CD4-positive, CD25-positive, alpha-beta regulatory T cell (primary cell): Measurements from ENCODE around the gene SLCO6A1. TPM values are rescaled to one million over a fixed set of nuclear protein-coding genes. Genes with fewer than 3 reads are reported as not detected.

Source experiments
- ATAC-seq, 2 donors: fragments of 150-1000 bp; cut with Tn5 transposase; one replicate each; pipeline ENCODE4 v1.10.0; 2021; ENCODE audit warnings: low read depth in 2 of 2, moderate number of reproducible peaks in 2 of 2, moderate library complexity in 1 of 2
- DNase-seq, 3 donors: peaks; one replicate each; pipeline versions ENCODE4 v3.0.0 to v3.0.0-alpha.2; 2012 to 2022; ENCODE audit warnings: mixed read lengths in 1 of 3
- H3K27ac ChIP-seq: one replicate; pipeline ENCODE4 v1.7.0; 2013; ENCODE audit warnings: mild to moderate bottlenecking, low read length; ENCODE audit not compliant: insufficient read depth, poor library complexity, severe bottlenecking
- H3K27me3 ChIP-seq: one replicate; pipeline ENCODE4 v1.7.0; 2013; ENCODE audit warnings: low read length; ENCODE audit not compliant: control insufficient read depth, insufficient read depth
- H3K36me3 ChIP-seq: one replicate; pipeline ENCODE4 v1.7.0; 2013; ENCODE audit warnings: mild to moderate bottlenecking, low read length, moderate library complexity; ENCODE audit not compliant: control insufficient read depth, insufficient read depth
- H3K4me1 ChIP-seq: 2 replicates; pipeline ENCODE4 v1.7.0; 2013; ENCODE audit warnings: mild to moderate bottlenecking, low read length; ENCODE audit not compliant: insufficient read depth, control insufficient read depth, poor library complexity, severe bottlenecking
- H3K4me3 ChIP-seq: one replicate; pipeline ENCODE4 v1.7.0; 2013; ENCODE audit warnings: low read depth, mild to moderate bottlenecking, low read length, moderate library complexity
- H3K9me3 ChIP-seq, 2 experiments: 1 replicate in 1 of 2; 2 replicates in 1 of 2; pipeline ENCODE4 v1.7.0; 2013; ENCODE audit warnings: low read length in 2 of 2, mild to moderate bottlenecking in 1 of 2, moderate library complexity in 1 of 2; ENCODE audit not compliant: control insufficient read depth in 2 of 2
- H3K27ac Mint-ChIP-seq, 3 donors: one replicate each; pipeline ENCODE4 v1.8.0; 2020 to 2022; ENCODE audit warnings: mild to moderate bottlenecking in 3 of 3, mixed read lengths in 3 of 3, moderate library complexity in 2 of 3
- H3K27me3 Mint-ChIP-seq: one replicate; pipeline ENCODE4 v1.8.0; 2022; ENCODE audit warnings: mild to moderate bottlenecking, mixed read lengths
- H3K36me3 Mint-ChIP-seq: one replicate; pipeline ENCODE4 v1.8.0; 2020; ENCODE audit warnings: mixed read lengths
- H3K4me1 Mint-ChIP-seq, 4 donors: one replicate each; pipeline ENCODE4 v1.8.0; 2020 to 2022; ENCODE audit warnings: mixed read lengths in 4 of 4, mild to moderate bottlenecking in 1 of 4
- H3K4me3 Mint-ChIP-seq, 4 donors: one replicate each; pipeline ENCODE4 v1.8.0; 2020 to 2022; ENCODE audit warnings: mild to moderate bottlenecking in 4 of 4, mixed read lengths in 4 of 4, moderate library complexity in 3 of 4
- H3K9me3 Mint-ChIP-seq, 7 donors: one replicate each; pipeline ENCODE4 v1.8.0; 2020 to 2022; ENCODE audit warnings: mixed read lengths in 7 of 7, mild to moderate bottlenecking in 3 of 7, moderate library complexity in 2 of 7
- polyA plus RNA-seq, 4 donors: library from polyadenylated mRNA; unstranded; fragments of 300-500 nt; fragmentation: Illumina TruSeq; gene quantifications; one replicate each; pipeline ENCODE4 v1.2.3, GENCODE V29; 2021
- total RNA-seq: library from RNA; stranded (reverse); gene quantifications from one replicate; pipeline ENCODE4 v1.2.3, GENCODE V29; 2022

Gene SLCO6A1
- total and polyA plus RNA-seq, 5 donors from 2014 or later, result not detected

GRCh38 chr5:102375876-102376275, 122.9 kb downstream of the SLCO6A1 start:
- Histone ChIP-seq H3K27ac (no peak overlapping the region), H3K36me3 (no peaks in the 10 kb centered on the region), H3K27me3 (no peaks in the 10 kb centered on the region), H3K4me1 (no peaks in the 10 kb centered on the region), H3K9me3 (no peaks in the 10 kb centered on the region), H3K4me3 (no peak overlapping the region)
- H3K4me3 Mint-ChIP-seq, result no peak overlapping the region
- no peak overlapping the region for H3K27ac Mint-ChIP-seq
- ATAC-seq (no peak), DNase-seq (no peak)
- peaks cover 0 to 5% (median 0%) of the 10 kb centered on the region in 7 donors for H3K9me3 Mint-ChIP-seq
- H3K36me3 Mint-ChIP-seq, result no peaks in the 10 kb centered on the region
- no peaks in the 10 kb centered on the region for H3K27me3 Mint-ChIP-seq
- H3K4me1 Mint-ChIP-seq, result no peaks in the 10 kb centered on the region

- Histone ChIP-seq H3K9me3 (no peaks in the 10 kb centered on the region), H3K4me3 (no peak overlapping the region), H3K36me3 (no peaks in the 10 kb centered on the region), H3K27me3 (no peaks in the 10 kb centered on the region), H3K27ac (no peak overlapping the region), H3K4me1 (no peaks in the 10 kb centered on the region)
- Mint-ChIP-seq H3K4me3 (no peak overlapping the region), H3K27ac (no peak overlapping the region), H3K4me1 (no peaks in the 10 kb centered on the region), H3K9me3 (peaks cover 0 to 5% (median 0%) of the 10 kb centered on the region in 7 donors), H3K36me3 (no peaks in the 10 kb centered on the region), H3K27me3 (no peaks in the 10 kb centered on the region)
- DNase-seq (no peak), ATAC-seq (no peak)
These were observed 123.5 kb downstream of the SLCO6A1 start for GRCh38 chr5:102375272-102375671.

- Mint-ChIP-seq H3K9me3 (peaks cover 0 to 5% (median 4%) of the 10 kb centered on the region in 7 donors), H3K27me3 (no peaks in the 10 kb centered on the region), H3K27ac (no peak overlapping the region), H3K4me1 (no peaks in the 10 kb centered on the region), H3K36me3 (no peaks in the 10 kb centered on the region), H3K4me3 (no peak overlapping the region)
- Histone ChIP-seq H3K27me3 (no peaks in the 10 kb centered on the region), H3K36me3 (no peaks in the 10 kb centered on the region), H3K4me3 (no peak overlapping the region), H3K9me3 (no peaks in the 10 kb centered on the region), H3K4me1 (no peaks in the 10 kb centered on the region), H3K27ac (no peak overlapping the region)
- DNase-seq (no peak), ATAC-seq (no peak)
These were observed 130.4 kb downstream of the SLCO6A1 start for GRCh38 chr5:102368392-102368791.

- H3K27me3 ChIP-seq, result no peaks in the 10 kb centered on the region
- H3K36me3 ChIP-seq, result no peaks in the 10 kb centered on the region
- H3K27me3 Mint-ChIP-seq, result no peaks in the 10 kb centered on the region
- H3K9me3 Mint-ChIP-seq, result peaks cover 0 to 9% (median 3%) of the 10 kb centered on the region in 7 donors
- DNase-seq (no peak), ATAC-seq (no peak)
- no peaks in the 10 kb centered on the region for H3K9me3 ChIP-seq
- no peaks in the 10 kb centered on the region for H3K36me3 Mint-ChIP-seq
- no peak overlapping the region for H3K4me3 Mint-ChIP-seq
- H3K4me3 ChIP-seq, result no peak overlapping the region
- no peak overlapping the region for H3K27ac ChIP-seq
- H3K27ac Mint-ChIP-seq, result no peak overlapping the region
- H3K4me1 Mint-ChIP-seq, result no peaks in the 10 kb centered on the region
- H3K4me1 ChIP-seq, result no peaks in the 10 kb centered on the region
These were observed 157.0 kb downstream of the SLCO6A1 start for GRCh38 chr5:102341681-102342288.

- H3K4me3 Mint-ChIP-seq, result no peak overlapping the region
- no peaks in the 10 kb centered on the region for H3K27me3 Mint-ChIP-seq
- ATAC-seq (no peak), DNase-seq (no peak)
- H3K27ac ChIP-seq, result no peak overlapping the region
- no peak overlapping the region for H3K27ac Mint-ChIP-seq
- no peaks in the 10 kb centered on the region for H3K27me3 ChIP-seq
- H3K9me3 Mint-ChIP-seq, result peaks cover 0 to 7% (median 2%) of the 10 kb centered on the region in 7 donors
- H3K4me3 ChIP-seq, result no peak overlapping the region
- H3K4me1 Mint-ChIP-seq, result no peaks in the 10 kb centered on the region
- no peaks in the 10 kb centered on the region for H3K4me1 ChIP-seq
- no peaks in the 10 kb centered on the region for H3K36me3 Mint-ChIP-seq
- H3K9me3 ChIP-seq, result no peaks in the 10 kb centered on the region
- no peaks in the 10 kb centered on the region for H3K36me3 ChIP-seq
These were observed 174.1 kb downstream of the SLCO6A1 start for GRCh38 chr5:102324714-102325113.

Other genes starting within 250 kb of the SLCO6A1 start
- not detected for gene SLCO4C1, start 202.7 kb downstream of the SLCO6A1 start, total RNA-seq
- not detected for gene SLCO4C1, start 202.7 kb downstream of the SLCO6A1 start, polyA plus RNA-seq